IMR-90 (cell line): ENCODE measurements around the gene KCNK5. TPM values are rescaled to one million over a fixed set of nuclear protein-coding genes. Genes with fewer than 3 reads are reported as not detected.

Experiments
- ATAC-seq: fragments of 200-7000 bp; cut with Tn5 transposase; 2 replicates; pipeline ENCODE4 v1.9.1; 2020; ENCODE audit warnings: low read depth, mild to moderate bottlenecking, moderate library complexity
- BruUV-seq: library from RNA; stranded (reverse); fragments of 400-500 nt; replicated peaks from 2 replicates; lab custom pipeline; 2021; lab: Mats Ljungman, UMichigan
- CTCF ChIA-PET: fragments of 300-600 bp; formaldehyde crosslinking; extraction: SDS; loops from one replicate; lab custom pipeline; 2021; ENCODE audit warnings: antibody characterized with exemption; lab: Yijun Ruan, JAX
- POLR2A ChIA-PET: fragments of 300-600 bp; sonication (Branson Sonifier 250); formaldehyde crosslinking; loops from one replicate; lab custom pipeline; 2022; ENCODE audit warnings: antibody characterized with exemption; ENCODE audit not compliant: unreplicated experiment; lab: Charles Lee
- DNase-seq: peaks from one replicate; pipeline ENCODE4 v3.0.0; 2013
- H2AFZ ChIP-seq: replicated peaks from 2 replicates; pipeline ENCODE3; 2013; ENCODE audit warnings: low read length, mild to moderate bottlenecking; ENCODE audit not compliant: poor library complexity
- H2AK5ac ChIP-seq: 2 replicates; pipeline ENCODE4 v1.6.1; 2013; ENCODE audit warnings: low read depth, low read length, inconsistent platforms
- H2AK9ac ChIP-seq: replicated peaks from 2 replicates; pipeline ENCODE3; 2013; ENCODE audit warnings: mild to moderate bottlenecking, low read depth, low read length, moderate library complexity; ENCODE audit not compliant: poor library complexity
- H2BK120ac ChIP-seq: 2 replicates; pipeline ENCODE4 v1.6.1; 2013; ENCODE audit warnings: low read depth, low read length, inconsistent platforms
- H2BK15ac ChIP-seq: 3 replicates; pipeline ENCODE4 v1.6.1; 2013; ENCODE audit warnings: low read depth, low read length, inconsistent platforms
- H2BK20ac ChIP-seq: 2 replicates; pipeline ENCODE4 v1.6.1; 2013; ENCODE audit warnings: low read depth, mild to moderate bottlenecking, inconsistent platforms, low read length, moderate library complexity
- H2BK5ac ChIP-seq: 2 replicates; pipeline ENCODE4 v1.6.1; 2013; ENCODE audit warnings: mild to moderate bottlenecking, low read depth, low read length, inconsistent platforms; ENCODE audit not compliant: poor library complexity, severe bottlenecking
- H3K14ac ChIP-seq: replicated peaks from 2 replicates; pipeline ENCODE4 v1.6.1; 2013; ENCODE audit warnings: low read depth, low read length, inconsistent platforms
- H3K18ac ChIP-seq: 2 replicates; pipeline ENCODE4 v1.6.1; 2013; ENCODE audit warnings: low read depth, low read length, control low read depth
- H3K23ac ChIP-seq: 2 replicates; pipeline ENCODE4 v1.6.1; 2013; ENCODE audit warnings: low read depth, low read length, inconsistent platforms
- H3K27ac ChIP-seq: 2 replicates; pipeline ENCODE4 v1.5.1; 2013; ENCODE audit warnings: mild to moderate bottlenecking, control low read depth, low read length; ENCODE audit not compliant: insufficient read depth
- H3K27me3 ChIP-seq: 2 replicates; pipeline ENCODE4 v1.6.1; 2013; ENCODE audit warnings: low read length; ENCODE audit not compliant: control insufficient read depth, insufficient read depth
- H3K36me3 ChIP-seq: 2 replicates; pipeline ENCODE4 v1.6.1; 2013; ENCODE audit warnings: low read length, mixed read lengths; ENCODE audit not compliant: control insufficient read depth, insufficient read depth
- H3K4ac ChIP-seq: 2 replicates; pipeline ENCODE4 v1.6.1; 2013; ENCODE audit warnings: low read depth, low read length, inconsistent platforms
- H3K4me1 ChIP-seq: 2 replicates; pipeline ENCODE4 v1.6.1; 2013; ENCODE audit warnings: low read length, mixed read lengths; ENCODE audit not compliant: control insufficient read depth, insufficient read depth
- H3K4me2 ChIP-seq: 2 replicates; pipeline ENCODE4 v1.6.1; 2013; ENCODE audit warnings: low read depth, mild to moderate bottlenecking, control low read depth, low read length, moderate library complexity
- H3K4me3 ChIP-seq: 2 replicates; pipeline ENCODE4 v1.5.1; 2013; ENCODE audit warnings: low read depth, mild to moderate bottlenecking, control low read depth, low read length, moderate library complexity; ENCODE audit not compliant: insufficient read depth
- H3K56ac ChIP-seq: 2 replicates; pipeline ENCODE4 v1.6.1; 2013; ENCODE audit warnings: low read length, inconsistent platforms; ENCODE audit not compliant: insufficient read depth; ENCODE audit errors: extremely low read depth
- H3K79me1 ChIP-seq, 2 experiments: 2 replicates each; pipeline ENCODE4 v1.6.1; 2013; ENCODE audit warnings: low read length in 2 of 2, inconsistent platforms in 1 of 2, low read depth in 1 of 2
- H3K9ac ChIP-seq: 2 replicates; pipeline ENCODE4 v1.6.1; 2013; ENCODE audit warnings: low read depth, low read length, control low read depth
- H3K9me1 ChIP-seq: 2 replicates; pipeline ENCODE4 v1.6.1; 2013; ENCODE audit warnings: low read length, inconsistent platforms; ENCODE audit not compliant: insufficient read depth
- H3K9me3 ChIP-seq: 2 replicates; pipeline ENCODE4 v1.6.1; 2013; ENCODE audit warnings: low read length; ENCODE audit not compliant: control insufficient read depth, insufficient read depth
- H4K20me1 ChIP-seq: 2 replicates; pipeline ENCODE4 v1.6.1; 2013; ENCODE audit warnings: low read length, inconsistent platforms; ENCODE audit not compliant: insufficient read depth
- H4K5ac ChIP-seq: 2 replicates; pipeline ENCODE4 v1.6.1; 2013; ENCODE audit warnings: mild to moderate bottlenecking, low read depth, low read length, control low read depth
- H4K8ac ChIP-seq, 2 experiments: 2 replicates each; pipeline ENCODE4 v1.6.1; 2013; ENCODE audit warnings: low read depth in 2 of 2, low read length in 2 of 2, control low read depth in 1 of 2, inconsistent platforms in 1 of 2
- H4K91ac ChIP-seq: 2 replicates; pipeline ENCODE4 v1.6.1; 2013; ENCODE audit warnings: low read depth, low read length, inconsistent platforms; ENCODE audit not compliant: insufficient read depth
- BHLHE40 ChIP-seq: fragments of 150-350 bp; IDR thresholded peaks from 2 replicates; pipeline ENCODE4 v1.6.1; 2016; ENCODE audit warnings: mild to moderate bottlenecking, low read depth, low read length
- CEBPB ChIP-seq: IDR thresholded peaks from 2 replicates; pipeline ENCODE4 v1.6.1; 2012; ENCODE audit warnings: low read depth, low read length, improper control_type of control experiment
- CTCF ChIP-seq: conservative IDR thresholded peaks from 2 replicates; pipeline ENCODE4 v1.5.1; 2012; ENCODE audit warnings: mild to moderate bottlenecking, low read depth, low read length, improper control_type of control experiment
- ELK1 ChIP-seq: fragments of 150-350 bp; IDR thresholded peaks from 2 replicates; pipeline ENCODE4 v1.6.1; 2016; ENCODE audit warnings: low read depth, mild to moderate bottlenecking, low read length, moderate library complexity, borderline replicate concordance
- FOS ChIP-seq: fragments of 150-350 bp; IDR thresholded peaks from 2 replicates; pipeline ENCODE4 v1.6.1; 2016; ENCODE audit warnings: low read depth, low read length
- MAFK ChIP-seq: IDR thresholded peaks from 2 replicates; pipeline ENCODE4 v1.6.1; 2012; ENCODE audit warnings: low read depth, low read length, improper control_type of control experiment
- MAZ ChIP-seq: IDR thresholded peaks from 2 replicates; pipeline ENCODE4 v1.6.1; 2012; ENCODE audit warnings: low read depth, mild to moderate bottlenecking, low read length, improper control_type of control experiment, moderate library complexity, borderline replicate concordance
- MXI1 ChIP-seq: IDR thresholded peaks from 2 replicates; pipeline ENCODE4 v1.6.1; 2012; ENCODE audit warnings: low read depth, mild to moderate bottlenecking, low read length, moderate library complexity, borderline replicate concordance
- NFE2L2 ChIP-seq: fragments of 150-350 bp; IDR thresholded peaks from 2 replicates; pipeline ENCODE4 v1.6.1; 2016; ENCODE audit warnings: low read depth, mild to moderate bottlenecking, low read length
- POLR2A ChIP-seq: IDR thresholded peaks from 2 replicates; pipeline ENCODE4 v1.6.1; 2012; ENCODE audit warnings: mild to moderate bottlenecking, low read depth, low read length
- RAD21 ChIP-seq: IDR thresholded peaks from 2 replicates; pipeline ENCODE4 v1.6.1; 2012; ENCODE audit warnings: low read length, improper control_type of control experiment
- RCOR1 ChIP-seq: IDR thresholded peaks from 2 replicates; pipeline ENCODE4 v1.6.1; 2012; ENCODE audit warnings: mild to moderate bottlenecking, low read length, improper control_type of control experiment; ENCODE audit not compliant: insufficient replicate concordance
- RFX5 ChIP-seq: IDR thresholded peaks from 2 replicates; pipeline ENCODE4 v1.8.0; 2012; ENCODE audit warnings: low read depth, mild to moderate bottlenecking, low read length, moderate library complexity
- SMC3 ChIP-seq: fragments of 150-350 bp; IDR thresholded peaks from 2 replicates; pipeline ENCODE4 v1.6.1; 2016; ENCODE audit warnings: low read depth, mild to moderate bottlenecking, antibody characterized with exemption, low read length, moderate library complexity
- USF2 ChIP-seq: fragments of 150-350 bp; IDR thresholded peaks from 2 replicates; pipeline ENCODE4 v1.6.1; 2017; ENCODE audit warnings: mild to moderate bottlenecking, antibody characterized with exemption, low read length, low read depth
- WGBS, 2 experiments: methylation state at CpG; one replicate each; pipeline versions ENCODE4 v1.1.5 to v1.1.7; 2013; ENCODE audit warnings: missing lambda C conversion rate in 2 of 2; ENCODE audit not compliant: insufficient read length in 1 of 2; ENCODE audit errors: extremely low coverage in 2 of 2; 5-methylcytosine and 5-hydroxymethylcytosine counted together
- dilution Hi-C: fragments of 300-500 bp; cut with HindIII; formaldehyde crosslinking; loops from one replicate; pipeline ENCODE4 v1.14.3; 2018; ENCODE audit warnings: low sequenced_read_pairs; ENCODE audit not compliant: unreplicated experiment
- in situ Hi-C: fragments of 300-500 bp; cut with MboI; formaldehyde crosslinking; loops from 3 replicates; pipeline ENCODE4 v1.14.3; 2019; ENCODE audit warnings: low sequenced_read_pairs, inconsistent platforms, mixed read lengths
- intact Hi-C: fragments of 100-400 bp; cut with micrococcal nuclease; formaldehyde crosslinking; loops from 2 replicates; pipeline ENCODE4 v1.10.0; 2022
- polyA plus RNA-seq, 3 experiments: library from polyadenylated mRNA; depleted of rRNA; stranded (reverse); fragments of >200 nt; gene quantifications; 2 replicates each; pipeline ENCODE4 v1.2.3, GENCODE V29; 2012; ENCODE audit warnings: low replicate concordance in 1 of 3
- total RNA-seq: library from RNA; depleted of rRNA; stranded (reverse); fragments of >200 nt; gene quantifications from 2 replicates; pipeline ENCODE4 v1.2.3, GENCODE V29; 2012

The KCNK5 gene
- total and polyA plus RNA-seq, 2 of the 4 experiments (the other 2 are of a cell fraction): not detected

- no peak overlapping the region for H3K4ac ChIP-seq
- POLR2A ChIA-PET: no interaction called here
- H3K27ac ChIP-seq: no peak overlapping the region
- DNase-seq (no peak), ATAC-seq (no peak)
- H3K27me3 ChIP-seq: no peaks in the 10 kb centered on the region
- H2AK9ac ChIP-seq: no peak overlapping the region
- no peaks in the 10 kb centered on the region for H3K9me3 ChIP-seq
- no CpG with 5 or more reads among the region's 2 CpGs for WGBS, 2 experiments
- CTCF ChIA-PET: no interaction called here
- no peak overlapping the region for H2BK15ac ChIP-seq
- BruUV-seq: no TSS peak
- H2AK5ac ChIP-seq: no peak overlapping the region
- H3K4me2 ChIP-seq: no peak overlapping the region
- no peak overlapping the region for H2BK120ac ChIP-seq
- no peak overlapping the region for H3K4me3 ChIP-seq
- H3K36me3 ChIP-seq: no peaks in the 10 kb centered on the region
- intact Hi-C loops: no loop called here
- no peak overlapping the region for H2AFZ ChIP-seq
- in situ Hi-C loops: no loop called here
- no peaks in the 10 kb centered on the region for H4K20me1 ChIP-seq
- H3K18ac ChIP-seq: no peak overlapping the region
- no peak overlapping the region for H2BK20ac ChIP-seq
- no peak overlapping the region for H4K5ac ChIP-seq
- no peak overlapping the region for H3K56ac ChIP-seq
- H3K4me1 ChIP-seq: no peaks in the 10 kb centered on the region
- H3K9me1 ChIP-seq: no peaks in the 10 kb centered on the region
- TF ChIP-seq RAD21 (no peak), BHLHE40 (no peak), NFE2L2 (no peak), SMC3 (no peak), MAFK (no peak), POLR2A (no peak), USF2 (no peak), MXI1 (no peak), CTCF (no peak), FOS (no peak), CEBPB (no peak), MAZ (no peak), RFX5 (no peak), ELK1 (no peak), RCOR1 (no peak)
- no peak overlapping the region for H2BK5ac ChIP-seq
- no peak overlapping the region for H4K91ac ChIP-seq
- no peak overlapping the region for H4K8ac ChIP-seq
- no peak overlapping the region for H3K14ac ChIP-seq
- dilution Hi-C loops: no loop called here
- H3K9ac ChIP-seq: no peak overlapping the region
- no peak overlapping the region for H3K23ac ChIP-seq
- H3K79me1 ChIP-seq: no peaks in the 10 kb centered on the region
These were observed 31.2 kb upstream of the KCNK5 start for GRCh38 chr6:39260456-39260855.
